Measurements from ENCODE around the gene NARF. TPM values are rescaled to one million over a fixed set of nuclear protein-coding genes. Genes with fewer than 3 reads are reported as not detected.
A peak's percentile ranks its signal among the peaks of the same experiment; 100 is the strongest.

Gene NARF
- total RNA-seq, 2 donors from 2014 or later, result 90.4 to 120 TPM

DNA sequence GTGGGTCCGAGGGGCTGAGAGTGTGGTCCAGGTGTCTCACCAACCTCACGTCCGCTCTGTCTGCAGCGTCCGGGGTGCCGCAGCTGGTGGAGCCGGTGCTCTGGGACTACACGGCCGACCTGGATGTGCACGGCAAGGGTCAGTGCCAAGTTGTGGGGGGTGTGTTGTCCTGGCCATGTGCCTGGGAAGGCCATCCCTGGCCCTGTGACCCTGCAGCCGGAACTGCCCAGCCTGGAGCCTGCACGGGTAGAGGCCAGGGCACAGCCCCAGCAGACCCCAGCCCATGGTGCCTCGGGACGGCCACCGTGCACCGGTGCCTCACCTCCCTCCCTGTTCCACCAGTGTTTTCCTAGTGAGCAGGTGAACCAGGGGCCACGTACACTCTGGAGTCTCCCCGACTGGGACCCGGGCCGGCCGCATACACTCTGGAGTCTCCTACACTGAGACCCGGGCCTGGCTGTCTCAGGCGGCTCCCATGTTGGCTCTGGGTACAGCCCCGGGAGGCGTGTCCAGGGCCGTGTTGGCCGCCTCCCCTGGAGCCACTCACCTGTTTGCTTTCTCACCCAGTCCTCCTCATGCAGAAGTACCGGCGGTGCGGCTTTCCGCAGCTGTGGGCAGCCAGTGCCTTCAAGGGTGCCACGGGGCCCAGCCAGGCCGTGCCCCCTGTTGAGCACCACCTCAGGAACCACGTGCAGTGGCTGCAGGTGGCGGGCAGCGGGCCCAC lies 21.8 kb upstream of the NARF start:
- peak in 1 of 2 donors; percentile 9 for ATAC-seq (replicated peaks in 1 of 2)
- Mint-ChIP-seq H3K4me3 (no peak overlapping the region), H3K27ac (no peak overlapping the region), H3K27me3 (ENCODE audit: low read depth) (no peaks in the 10 kb centered on the region), H3K4me1 (ENCODE audit: low read depth) (peaks cover 10% of the 10 kb centered on the region), H3K9me3 (no peaks in the 10 kb centered on the region), H3K36me3 (ENCODE audit: insufficient read depth in 2 of 2) (no peaks in the 10 kb centered on the region)
- no peak for DNase-seq

DNA sequence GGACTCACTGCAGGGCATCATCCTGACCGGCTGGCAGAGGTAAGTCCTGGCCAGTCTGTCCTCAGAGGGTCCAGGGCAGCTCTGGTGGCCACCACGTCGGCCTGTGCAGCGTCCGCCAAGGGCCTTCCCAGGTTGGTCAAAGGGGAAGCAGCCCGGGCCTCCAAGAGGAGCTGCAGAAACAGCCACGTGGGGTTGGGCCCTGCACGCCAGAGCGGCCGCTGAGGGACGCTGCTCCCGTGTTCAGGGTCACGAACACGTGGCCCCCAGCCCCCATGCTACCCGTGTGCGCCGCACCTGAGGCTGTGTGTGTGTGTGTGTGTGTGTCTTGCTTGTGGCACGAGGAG lies 21.2 kb upstream of the NARF start:
- ATAC-seq (replicated peaks in 1 of 2) (no peak), DNase-seq (no peak)
- H3K27me3 Mint-ChIP-seq (ENCODE audit: low read depth), result no peaks in the 10 kb centered on the region
- H3K9me3 Mint-ChIP-seq, result no peaks in the 10 kb centered on the region
- no peak overlapping the region for H3K4me3 Mint-ChIP-seq
- H3K36me3 Mint-ChIP-seq (ENCODE audit: insufficient read depth in 2 of 2), result no peaks in the 10 kb centered on the region
- H3K4me1 Mint-ChIP-seq (ENCODE audit: low read depth), result peaks cover 10% of the 10 kb centered on the region
- H3K27ac Mint-ChIP-seq, result no peak overlapping the region

DNA sequence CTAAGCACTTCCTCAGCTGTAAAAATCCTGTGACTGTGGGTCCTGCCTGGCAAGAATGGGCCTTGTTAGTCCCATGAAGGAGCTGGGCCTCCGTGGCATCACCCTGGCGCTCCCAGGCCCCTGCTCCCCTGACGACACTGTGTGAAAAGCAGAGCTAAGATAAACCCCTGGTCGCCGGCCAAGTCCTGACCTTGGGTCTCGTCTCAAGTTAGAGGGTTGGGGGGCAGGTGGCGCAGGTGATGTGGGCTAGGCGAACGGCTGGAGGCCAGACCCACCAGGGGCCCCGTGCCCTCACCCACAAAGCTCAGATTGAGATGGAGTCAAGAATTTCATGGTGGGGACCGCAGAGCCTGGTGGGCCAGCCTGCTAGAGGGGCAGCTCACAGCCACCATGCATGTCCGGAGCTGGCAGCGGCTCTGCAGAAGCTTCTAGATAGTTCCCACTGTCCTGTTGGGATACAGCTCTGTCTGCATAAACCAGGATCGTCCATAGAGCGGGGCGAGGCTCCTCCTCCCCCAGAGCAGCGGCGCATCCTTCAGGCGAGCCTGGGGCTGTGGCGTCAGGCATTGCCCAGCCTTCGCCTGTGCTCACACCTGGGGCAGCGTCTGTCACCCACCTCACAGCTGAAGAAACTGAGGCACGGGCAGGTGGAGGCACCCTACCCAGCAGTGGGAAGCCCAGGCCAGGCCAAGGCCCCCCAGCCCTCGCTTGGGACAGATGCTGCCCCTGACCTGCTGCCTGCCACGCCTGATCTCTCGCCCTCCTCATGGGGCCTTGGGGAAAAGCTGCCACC lies 19.9 kb upstream of the NARF start:
- Mint-ChIP-seq H3K36me3 (ENCODE audit: insufficient read depth in 2 of 2) (no peaks in the 10 kb centered on the region), H3K9me3 (no peaks in the 10 kb centered on the region), H3K4me1 (ENCODE audit: low read depth) (peaks cover 16% of the 10 kb centered on the region), H3K4me3 (no peak overlapping the region), H3K27me3 (ENCODE audit: low read depth) (no peaks in the 10 kb centered on the region), H3K27ac (no peak overlapping the region)
- DNase-seq, result no peak
- ATAC-seq (replicated peaks in 1 of 2), result no peak

DNA sequence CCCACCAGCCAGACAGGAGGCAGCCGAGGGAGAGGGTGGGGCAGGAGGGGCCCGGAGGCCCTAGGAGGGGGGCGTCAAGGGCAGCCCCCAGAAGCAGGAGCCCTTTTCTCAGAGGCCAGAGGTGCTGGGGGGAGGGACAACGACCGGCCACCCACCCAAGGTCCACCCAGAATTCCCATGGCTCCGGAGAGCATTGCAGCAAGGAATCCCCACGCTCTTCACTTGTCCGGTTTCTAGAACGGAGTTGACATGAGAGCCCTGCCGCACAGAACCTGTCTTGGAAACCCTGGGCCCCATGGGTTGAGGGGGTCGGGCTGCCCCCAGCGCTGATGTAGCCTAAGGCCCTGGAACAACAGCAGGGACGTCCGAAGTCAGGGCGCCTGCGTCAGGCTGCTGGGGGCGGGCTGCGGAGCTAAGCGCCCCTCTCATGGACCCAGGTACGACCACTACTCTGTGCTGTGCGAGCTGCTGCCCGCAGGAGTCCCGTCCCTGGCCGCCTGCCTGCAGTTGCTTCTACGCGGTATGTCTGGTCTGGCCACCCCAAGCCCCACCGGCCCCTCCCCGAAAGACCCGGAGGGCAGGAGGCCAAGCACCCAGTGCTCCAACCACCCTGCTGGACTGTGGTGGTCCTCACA lies 19.2 kb upstream of the NARF start:
- H3K4me1 Mint-ChIP-seq (ENCODE audit: low read depth), result peaks cover 12% of the 10 kb centered on the region

DNA sequence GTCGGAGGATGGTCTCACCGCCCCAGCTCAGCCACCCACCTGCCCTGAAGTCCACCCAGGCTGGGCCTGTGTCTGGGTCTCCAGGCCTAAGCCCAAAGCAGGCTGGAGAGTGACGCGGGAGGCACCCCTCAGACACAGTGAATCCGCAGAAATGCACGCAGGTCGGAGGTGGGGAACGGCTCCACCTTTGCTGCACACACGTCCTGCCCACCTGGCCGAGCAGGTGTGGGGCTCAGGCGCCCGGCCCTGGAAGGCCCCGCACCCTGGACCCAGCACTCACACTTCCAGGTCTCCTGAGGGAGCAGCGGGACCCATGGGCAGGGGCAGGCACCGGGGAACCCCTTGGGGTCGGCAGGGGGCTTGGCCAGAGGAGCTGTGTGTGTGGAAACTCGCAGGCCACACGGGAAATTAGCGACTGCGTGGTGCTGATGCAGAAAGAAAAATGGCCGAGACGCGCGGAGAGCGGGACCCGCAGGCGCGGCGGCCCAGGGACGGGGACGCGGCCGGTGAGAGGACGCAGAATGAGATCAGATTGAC lies 18.6 kb upstream of the NARF start:
- Mint-ChIP-seq H3K27me3 (ENCODE audit: low read depth) (no peaks in the 10 kb centered on the region), H3K27ac (no peak overlapping the region), H3K4me3 (no peak overlapping the region), H3K9me3 (no peaks in the 10 kb centered on the region), H3K36me3 (ENCODE audit: insufficient read depth in 2 of 2) (no peaks in the 10 kb centered on the region), H3K4me1 (ENCODE audit: low read depth) (peaks cover 7% of the 10 kb centered on the region)
- ATAC-seq (replicated peaks in 1 of 2), result no peak
- no peak for DNase-seq

More for the DNA sequence above, 19.2 kb upstream of the NARF start:
- no peak overlapping the region for H3K27ac Mint-ChIP-seq
- no peak overlapping the region for H3K4me3 Mint-ChIP-seq
- no peaks in the 10 kb centered on the region for H3K9me3 Mint-ChIP-seq
- H3K27me3 Mint-ChIP-seq (ENCODE audit: low read depth), result no peaks in the 10 kb centered on the region
- H3K36me3 Mint-ChIP-seq (ENCODE audit: insufficient read depth in 2 of 2), result no peaks in the 10 kb centered on the region
- no peak for DNase-seq
- ATAC-seq (replicated peaks in 1 of 2), result no peak

DNA sequence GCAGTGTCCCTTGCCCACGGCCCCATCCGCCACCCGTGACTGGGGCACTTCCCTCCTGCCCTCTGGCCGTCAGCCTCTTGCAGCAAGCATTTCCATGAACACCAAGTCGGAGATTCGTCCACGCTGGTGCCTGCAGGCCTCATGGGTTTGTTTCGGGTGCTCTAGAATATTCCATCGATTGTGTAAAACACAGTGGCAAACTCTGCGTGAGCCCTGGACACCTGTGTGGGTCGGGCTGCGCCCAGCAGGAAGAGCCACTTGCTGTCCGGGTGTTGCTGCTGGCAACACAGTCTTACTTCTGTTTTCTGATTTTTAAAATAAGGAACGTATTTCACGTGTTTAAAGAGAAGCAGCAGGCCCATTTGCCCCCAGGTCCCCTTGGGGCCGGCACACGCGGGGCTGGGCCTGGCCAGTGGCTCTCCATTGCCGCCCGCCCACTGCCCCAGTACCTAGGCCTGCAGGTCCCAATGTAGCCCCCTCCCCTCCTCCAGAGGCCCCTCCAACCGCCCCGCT lies 18.0 kb upstream of the NARF start:
- Mint-ChIP-seq H3K27ac (no peak overlapping the region), H3K4me1 (ENCODE audit: low read depth) (peaks cover 7% of the 10 kb centered on the region), H3K36me3 (ENCODE audit: insufficient read depth in 2 of 2) (no peaks in the 10 kb centered on the region), H3K27me3 (ENCODE audit: low read depth) (no peaks in the 10 kb centered on the region), H3K9me3 (no peaks in the 10 kb centered on the region), H3K4me3 (no peak overlapping the region)
- no peak for ATAC-seq (replicated peaks in 1 of 2)
- DNase-seq, result no peak

DNA sequence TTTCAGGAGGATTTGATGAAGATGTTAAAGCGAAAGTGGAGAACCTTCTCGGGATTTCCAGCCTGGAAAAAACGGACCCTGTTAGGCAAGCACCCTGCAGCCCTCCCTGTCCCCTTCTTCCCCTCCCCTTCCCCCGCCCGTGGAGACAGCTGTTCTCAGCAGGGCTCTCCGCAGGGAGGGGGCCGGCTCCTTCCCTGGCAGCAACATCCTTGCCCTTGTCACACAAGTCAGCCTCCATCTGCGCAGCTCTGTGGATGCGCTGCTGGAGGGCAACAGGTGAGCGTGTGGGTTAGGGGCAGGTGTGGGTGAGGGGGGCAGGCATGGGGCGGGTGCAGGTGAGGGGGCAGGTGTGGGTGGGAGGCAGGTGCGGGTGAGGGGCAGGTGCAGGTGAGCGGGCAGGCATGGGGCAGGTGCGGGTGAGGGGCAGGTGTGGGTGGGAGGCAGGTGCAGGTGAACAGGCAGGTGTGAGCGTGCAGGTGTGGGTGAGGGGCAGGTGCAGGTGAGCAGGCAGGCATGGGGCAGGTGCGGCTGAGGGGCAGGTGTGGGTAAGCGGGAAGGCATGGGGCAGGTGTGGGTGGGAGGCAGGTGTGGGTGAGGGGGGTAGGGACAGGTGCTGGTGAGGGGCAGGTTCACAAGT lies 17.4 kb upstream of the NARF start:
- Mint-ChIP-seq H3K27me3 (ENCODE audit: low read depth) (no peaks in the 10 kb centered on the region), H3K4me1 (ENCODE audit: low read depth) (peaks cover 12% of the 10 kb centered on the region), H3K36me3 (ENCODE audit: insufficient read depth in 2 of 2) (peaks cover 0 to 1% of the 10 kb centered on the region in 2 donors), H3K4me3 (no peak overlapping the region), H3K27ac (peak overlapping the region; percentile 81), H3K9me3 (no peaks in the 10 kb centered on the region)
- DNase-seq (no peak), ATAC-seq (replicated peaks in 1 of 2) (no peak)

DNA sequence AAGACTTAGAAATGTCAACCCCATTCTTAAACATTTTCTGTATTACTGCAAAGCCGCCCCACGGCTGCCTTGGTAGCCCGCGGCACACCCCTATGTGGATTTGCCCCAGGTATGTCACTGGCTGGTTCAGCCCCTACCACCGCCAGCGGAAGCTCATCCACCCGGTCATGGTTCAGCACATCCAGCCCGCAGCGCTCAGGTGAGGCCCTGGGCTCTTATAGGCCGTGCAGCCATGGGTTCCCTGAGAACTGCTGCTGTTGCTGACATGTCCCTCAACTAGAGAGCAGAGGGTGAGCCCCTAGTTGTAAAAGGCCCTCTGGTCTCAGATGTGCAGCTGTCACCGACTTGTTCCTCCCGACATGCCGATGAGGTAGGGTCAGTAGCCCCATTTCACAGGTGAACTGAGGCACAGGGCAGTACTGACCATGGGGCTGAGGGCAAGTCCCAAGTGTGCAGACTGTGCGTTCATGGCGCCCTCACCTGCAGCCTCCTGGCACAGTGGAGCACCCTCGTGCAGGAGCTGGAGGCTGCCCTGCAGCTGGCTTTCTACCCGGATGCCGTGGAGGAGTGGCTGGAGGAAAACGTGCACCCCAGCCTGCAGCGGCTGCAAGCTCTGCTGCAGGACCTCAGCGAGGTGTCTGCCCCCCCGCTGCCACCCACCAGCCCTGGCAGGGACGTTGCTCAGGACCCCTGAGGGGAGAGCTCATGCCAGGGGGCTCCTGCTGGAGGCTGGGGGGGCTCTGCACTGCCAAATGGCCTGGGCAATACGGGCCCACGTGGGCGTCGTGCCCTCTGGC lies 16.7 kb upstream of the NARF start:
- no peaks in the 10 kb centered on the region for H3K27me3 Mint-ChIP-seq (ENCODE audit: low read depth)
- H3K27ac Mint-ChIP-seq, result peak overlapping the region; percentile 81
- no peak for DNase-seq
- H3K36me3 Mint-ChIP-seq (ENCODE audit: insufficient read depth in 2 of 2), result peaks cover 0 to 5% of the 10 kb centered on the region in 2 donors
- no peak for ATAC-seq (replicated peaks in 1 of 2)
- H3K4me1 Mint-ChIP-seq (ENCODE audit: low read depth), result peaks cover 20% of the 10 kb centered on the region
- no peak overlapping the region for H3K4me3 Mint-ChIP-seq
- no peaks in the 10 kb centered on the region for H3K9me3 Mint-ChIP-seq

DNA sequence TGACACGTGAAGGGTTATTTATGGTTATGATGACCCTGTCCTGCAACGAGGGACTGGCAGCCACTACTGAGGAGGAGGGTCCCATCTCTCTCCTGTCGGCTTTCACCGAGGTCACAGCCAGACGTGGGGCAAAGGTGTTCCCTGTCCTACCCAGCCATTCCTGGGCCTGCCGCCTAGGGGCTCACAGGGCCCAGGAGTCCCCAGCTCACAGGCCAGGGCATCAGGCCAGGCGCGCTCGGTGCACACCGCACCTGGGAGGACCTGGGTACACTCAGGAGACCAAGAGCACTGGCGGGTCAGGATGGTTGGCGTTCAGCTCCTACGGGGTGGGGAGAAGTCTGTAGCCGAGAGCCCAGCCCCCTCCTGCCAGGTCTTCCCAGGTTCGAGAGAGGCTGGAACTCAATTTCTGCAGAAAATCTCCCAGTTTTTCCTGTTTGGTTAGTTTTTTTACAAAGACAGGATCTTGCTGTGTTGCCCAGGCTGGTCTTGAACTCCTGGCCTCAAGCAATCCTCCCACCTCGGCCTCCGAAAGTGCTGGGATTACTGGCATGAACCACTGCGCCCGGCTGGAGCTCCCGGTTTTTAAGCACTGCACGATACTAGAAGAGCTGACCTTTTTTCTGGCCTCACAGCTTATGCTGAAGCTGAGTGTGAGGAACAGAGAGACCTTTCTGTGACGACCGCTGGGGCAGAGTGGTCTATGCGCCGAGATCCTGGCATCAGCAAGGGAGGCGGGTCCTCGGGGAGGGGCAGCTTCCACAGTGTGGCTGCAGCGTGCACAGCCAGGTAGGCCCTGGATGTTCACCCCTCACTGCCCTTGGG lies 15.7 kb upstream of the NARF start:
- no peak for ATAC-seq (replicated peaks in 1 of 2)
- Mint-ChIP-seq H3K27me3 (ENCODE audit: low read depth) (no peaks in the 10 kb centered on the region), H3K27ac (no peak overlapping the region), H3K4me3 (no peak overlapping the region), H3K4me1 (ENCODE audit: low read depth) (peaks cover 23% of the 10 kb centered on the region), H3K9me3 (no peaks in the 10 kb centered on the region), H3K36me3 (ENCODE audit: insufficient read depth in 2 of 2) (peaks cover 3 to 7% of the 10 kb centered on the region in 2 donors)
- no peak for DNase-seq

DNA sequence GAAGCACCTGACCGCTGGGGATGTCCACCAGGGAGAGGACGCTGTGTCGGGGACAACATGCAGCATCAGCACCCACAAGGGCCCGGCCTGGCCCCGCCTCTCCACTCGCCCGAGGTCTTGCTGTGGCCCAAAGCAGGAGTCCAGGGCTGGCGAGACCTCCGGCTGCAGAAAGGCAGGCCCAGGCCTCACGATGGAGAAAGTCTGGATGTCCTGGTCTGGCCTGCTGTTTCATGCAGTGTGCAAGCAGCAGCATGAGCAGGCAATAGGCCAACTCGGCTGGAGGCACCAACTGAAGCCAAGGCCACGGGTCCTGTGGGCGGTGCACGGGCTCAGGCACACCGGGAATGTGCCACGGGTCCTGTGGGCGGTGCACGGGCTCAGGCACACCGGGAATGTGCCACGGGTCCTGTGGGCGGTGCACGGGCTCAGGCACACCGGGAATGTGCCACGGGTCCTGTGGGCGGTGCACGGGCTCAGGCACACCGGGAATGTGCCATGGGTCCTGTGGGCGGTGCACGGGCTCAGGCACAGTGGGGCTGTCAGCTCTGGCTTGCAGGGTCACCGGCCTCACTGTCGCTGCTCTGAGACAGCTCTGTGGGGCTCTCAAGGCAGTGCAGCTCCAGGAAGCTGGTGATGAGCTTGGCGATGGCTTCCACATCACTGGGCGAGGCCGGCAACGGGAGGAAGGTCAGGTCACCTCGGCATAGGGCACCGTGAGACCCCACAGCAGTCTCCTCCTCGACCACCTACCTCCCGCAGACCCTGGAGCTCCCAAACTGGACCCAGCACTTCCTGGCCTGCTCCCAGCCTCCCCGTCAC lies 14.9 kb upstream of the NARF start:
- no peaks in the 10 kb centered on the region for H3K27me3 Mint-ChIP-seq (ENCODE audit: low read depth)
- H3K4me3 Mint-ChIP-seq, result no peak overlapping the region
- DNase-seq, result no peak
- ATAC-seq (replicated peaks in 1 of 2), result no peak
- no peaks in the 10 kb centered on the region for H3K9me3 Mint-ChIP-seq
- H3K36me3 Mint-ChIP-seq (ENCODE audit: insufficient read depth in 2 of 2), result peaks cover 4 to 7% of the 10 kb centered on the region in 2 donors
- H3K4me1 Mint-ChIP-seq (ENCODE audit: low read depth), result peaks cover 23% of the 10 kb centered on the region
- no peak overlapping the region for H3K27ac Mint-ChIP-seq

DNA sequence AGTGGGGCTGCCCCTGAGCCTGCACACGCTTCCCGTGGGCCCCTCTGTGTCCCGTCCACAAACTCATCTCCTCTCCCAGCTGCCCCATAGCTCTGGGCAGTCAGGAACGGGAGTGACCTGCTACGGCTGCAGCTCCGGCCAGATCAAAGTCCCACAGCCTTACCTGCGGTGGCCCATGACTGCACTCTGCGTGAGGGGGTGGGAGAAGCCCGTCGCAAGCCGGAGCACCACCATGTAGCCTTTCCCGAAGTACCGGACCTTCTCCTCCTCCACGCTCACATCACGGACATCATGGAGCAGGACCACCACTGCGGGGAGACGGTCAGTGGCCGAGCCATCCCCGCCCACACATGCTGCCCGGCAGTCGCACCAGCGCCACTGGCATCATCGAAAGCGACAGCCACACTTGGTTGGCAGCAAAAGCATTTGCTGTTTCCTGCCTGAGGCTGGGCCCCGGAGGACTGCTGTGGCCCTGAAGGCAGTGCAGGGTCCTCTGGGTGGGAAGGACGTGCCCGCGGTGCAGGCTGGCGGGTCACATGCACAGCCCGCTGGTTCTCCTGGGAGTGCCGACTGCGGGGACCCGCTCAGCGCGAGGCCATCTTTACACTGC lies 14.2 kb upstream of the NARF start:
- H3K36me3 Mint-ChIP-seq (ENCODE audit: insufficient read depth in 2 of 2), result peaks cover 4 to 8% of the 10 kb centered on the region in 2 donors

More for the DNA sequence above, 14.2 kb upstream of the NARF start:
- DNase-seq (no peak), ATAC-seq (replicated peaks in 1 of 2) (no peak)
- Mint-ChIP-seq H3K4me1 (ENCODE audit: low read depth) (peaks cover 23% of the 10 kb centered on the region), H3K27me3 (ENCODE audit: low read depth) (no peaks in the 10 kb centered on the region), H3K27ac (no peak overlapping the region), H3K4me3 (no peak overlapping the region), H3K9me3 (no peaks in the 10 kb centered on the region)
